Measurements from ENCODE around the gene UBE2G1.

UBE2G1 gene

DNA sequence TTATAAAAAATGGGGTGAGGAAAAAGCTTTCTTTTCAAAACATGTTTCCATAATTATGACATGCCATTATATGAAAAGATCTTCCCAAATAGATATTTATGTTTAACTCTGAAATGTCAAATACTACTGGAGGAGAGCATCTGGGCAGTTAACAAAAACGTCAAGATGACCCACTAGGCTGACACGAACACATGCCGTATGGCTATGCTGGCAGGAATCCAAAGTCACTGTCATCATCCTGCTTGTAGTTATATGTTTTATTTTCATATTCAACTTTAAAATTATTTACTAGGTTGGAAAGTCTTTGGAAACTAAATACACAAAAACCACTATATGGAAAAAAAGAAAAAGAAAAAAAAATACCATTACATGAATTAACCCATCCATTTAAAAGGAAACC, 130.0 kb downstream of the UBE2G1 start:
- DNase-seq = no peak

DNA sequence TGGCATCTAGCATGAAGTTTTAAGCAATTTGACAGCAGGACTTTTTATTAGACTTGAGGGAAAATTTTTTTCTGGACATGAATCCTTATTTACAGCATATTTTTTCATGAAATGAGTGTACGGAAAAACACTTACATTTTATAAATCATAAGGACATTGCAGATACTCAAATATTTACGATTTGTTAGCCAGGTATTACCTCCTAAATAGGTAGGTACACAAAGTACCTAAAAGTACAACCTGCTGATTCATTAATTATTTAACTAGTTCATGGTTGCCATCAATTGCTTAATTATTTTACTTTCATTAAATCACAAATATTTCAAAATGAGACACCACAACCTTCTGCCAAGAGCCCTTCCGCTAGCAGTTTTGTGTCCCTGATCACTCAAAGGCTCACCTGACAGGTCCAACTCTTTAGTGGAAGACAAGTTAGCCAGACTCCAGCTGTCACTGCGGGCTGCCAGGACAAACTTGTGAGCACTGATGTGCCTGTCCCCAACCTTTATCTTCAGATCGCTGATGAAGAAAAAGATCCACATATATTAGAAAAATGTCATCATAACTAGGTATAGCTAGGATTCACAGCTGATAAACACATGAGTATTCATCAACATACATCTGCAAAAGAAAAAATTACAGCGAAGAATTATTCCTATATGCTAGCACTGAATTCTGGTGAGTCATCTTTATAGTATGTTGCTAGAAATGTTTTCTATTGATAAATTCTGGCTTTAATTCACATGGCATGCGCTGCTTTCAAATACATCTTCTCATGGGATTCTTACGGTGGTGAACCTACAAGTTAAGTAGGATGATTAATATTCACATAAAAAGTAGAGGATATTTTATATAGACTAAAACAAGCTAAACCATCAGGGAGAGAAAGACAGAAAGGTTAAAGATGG, 130.8 kb downstream of the UBE2G1 start:
- no peak for DNase-seq

DNA sequence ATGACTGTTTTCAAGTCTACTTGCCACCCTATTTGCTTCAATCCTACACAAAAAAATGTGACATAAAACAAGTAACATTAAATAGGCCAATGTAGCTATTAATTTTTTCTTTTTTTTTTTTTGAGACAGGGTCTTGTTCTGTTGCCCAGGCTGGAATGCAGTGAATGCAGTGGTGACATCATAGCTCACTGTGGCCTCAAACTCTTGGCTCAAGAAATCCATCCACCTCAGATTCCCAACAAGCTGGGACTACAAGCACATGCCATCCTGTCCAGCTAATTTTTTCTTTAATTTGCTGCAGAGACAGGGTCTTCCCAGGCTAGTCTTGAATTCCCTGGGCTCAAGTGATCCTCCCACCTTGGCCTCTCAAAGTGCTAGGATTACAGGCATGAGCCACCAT, 132.1 kb downstream of the UBE2G1 start:
- no peak for DNase-seq

DNA sequence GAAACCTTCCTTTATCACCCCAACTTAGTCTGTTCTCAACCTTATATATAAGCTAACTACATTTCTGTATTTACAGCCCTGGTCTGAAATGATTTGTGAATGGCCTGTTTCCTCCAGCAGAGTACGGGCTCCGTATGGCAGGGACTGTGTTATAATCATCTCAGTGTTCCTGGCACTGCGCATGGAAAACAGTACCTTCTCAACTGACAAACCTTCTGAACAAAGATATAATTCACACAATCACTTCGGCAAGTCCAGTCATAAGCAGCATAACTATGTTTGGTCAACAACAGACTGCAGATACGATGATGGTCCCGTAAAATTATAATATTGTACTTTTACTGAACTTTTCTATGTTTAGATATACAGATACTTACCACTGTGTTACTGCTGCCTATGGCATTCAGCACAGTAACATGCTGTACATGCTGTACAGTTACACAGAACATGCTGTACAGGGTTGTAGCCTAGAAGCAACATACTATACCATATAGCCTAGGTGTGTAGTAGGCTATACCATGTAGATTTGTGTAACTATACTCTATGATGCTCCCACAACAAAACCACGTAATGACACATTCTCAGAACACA, 132.7 kb downstream of the UBE2G1 start:
- DNase-seq = no peak

DNA sequence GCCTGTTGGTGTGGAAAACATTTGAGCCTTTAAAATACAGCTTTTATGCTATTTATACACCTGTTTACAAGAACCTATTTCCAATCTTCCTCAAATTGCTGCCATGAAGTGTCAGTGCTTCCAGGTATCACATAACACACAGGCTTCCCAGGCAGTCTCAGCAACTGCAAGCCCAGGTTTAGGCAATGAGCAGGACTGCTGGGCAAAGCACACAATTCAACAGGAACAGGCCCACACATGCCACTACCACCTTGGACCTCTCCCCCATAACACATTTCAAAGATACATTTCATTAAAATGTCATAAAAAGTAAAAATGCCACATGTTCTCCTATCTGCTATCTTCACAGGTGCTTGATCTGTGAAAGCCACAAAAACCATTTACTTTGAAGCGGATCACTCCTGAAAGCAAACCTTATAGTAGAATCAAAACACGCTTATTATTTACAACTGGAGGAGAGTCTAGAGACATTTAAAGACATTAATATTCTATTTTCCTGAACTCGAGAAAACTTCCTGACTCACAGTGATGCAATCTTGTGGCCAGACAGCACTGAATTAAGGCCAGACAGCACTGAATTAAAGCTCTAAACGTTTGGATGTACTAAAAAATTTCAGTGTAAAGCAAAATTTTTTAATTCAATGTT, 134.2 kb downstream of the UBE2G1 start:
- DNase-seq = no peak

DNA sequence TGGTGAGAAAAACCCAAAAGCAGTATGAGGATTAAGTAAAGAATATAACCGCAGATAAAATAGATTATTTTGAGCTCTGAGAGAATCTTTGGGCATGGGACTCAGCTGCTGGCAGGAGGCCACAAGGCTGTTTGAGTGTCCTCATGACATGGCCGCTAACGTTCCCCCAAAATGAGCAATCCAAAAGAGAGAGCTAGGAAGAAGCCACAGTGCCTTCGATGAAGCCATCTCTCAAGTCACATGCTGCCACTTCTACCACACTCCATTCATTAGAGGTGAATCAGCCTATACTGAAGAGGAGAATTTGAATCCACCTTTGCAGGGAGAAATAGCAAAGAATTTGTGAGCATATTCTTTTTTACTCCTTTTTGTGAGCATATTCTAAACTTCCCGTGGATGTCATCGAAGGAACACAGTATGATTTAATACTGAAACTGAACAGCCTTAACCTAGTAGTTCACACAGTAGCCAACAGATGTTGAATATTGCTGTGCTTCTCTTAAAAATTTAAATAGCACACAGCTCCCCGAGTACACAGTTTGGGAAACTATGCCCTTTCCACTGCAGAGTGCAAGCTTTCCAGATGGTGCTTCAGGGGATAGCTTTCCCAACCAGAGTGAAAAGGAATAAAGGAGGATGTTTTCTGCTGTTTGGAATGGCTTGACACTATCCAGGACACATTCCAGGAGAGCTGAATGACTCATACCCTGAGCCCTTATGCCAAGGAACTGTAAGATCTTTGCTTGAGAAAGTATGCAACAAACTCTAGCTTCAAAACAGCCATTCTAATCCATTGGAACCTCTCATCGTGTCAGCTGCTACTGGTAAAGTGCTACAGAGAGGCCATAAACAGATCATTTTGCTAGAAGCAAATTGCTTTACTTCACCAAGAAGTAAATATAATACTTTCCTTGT, 136.6 kb downstream of the UBE2G1 start:
- no peak for DNase-seq

DNA sequence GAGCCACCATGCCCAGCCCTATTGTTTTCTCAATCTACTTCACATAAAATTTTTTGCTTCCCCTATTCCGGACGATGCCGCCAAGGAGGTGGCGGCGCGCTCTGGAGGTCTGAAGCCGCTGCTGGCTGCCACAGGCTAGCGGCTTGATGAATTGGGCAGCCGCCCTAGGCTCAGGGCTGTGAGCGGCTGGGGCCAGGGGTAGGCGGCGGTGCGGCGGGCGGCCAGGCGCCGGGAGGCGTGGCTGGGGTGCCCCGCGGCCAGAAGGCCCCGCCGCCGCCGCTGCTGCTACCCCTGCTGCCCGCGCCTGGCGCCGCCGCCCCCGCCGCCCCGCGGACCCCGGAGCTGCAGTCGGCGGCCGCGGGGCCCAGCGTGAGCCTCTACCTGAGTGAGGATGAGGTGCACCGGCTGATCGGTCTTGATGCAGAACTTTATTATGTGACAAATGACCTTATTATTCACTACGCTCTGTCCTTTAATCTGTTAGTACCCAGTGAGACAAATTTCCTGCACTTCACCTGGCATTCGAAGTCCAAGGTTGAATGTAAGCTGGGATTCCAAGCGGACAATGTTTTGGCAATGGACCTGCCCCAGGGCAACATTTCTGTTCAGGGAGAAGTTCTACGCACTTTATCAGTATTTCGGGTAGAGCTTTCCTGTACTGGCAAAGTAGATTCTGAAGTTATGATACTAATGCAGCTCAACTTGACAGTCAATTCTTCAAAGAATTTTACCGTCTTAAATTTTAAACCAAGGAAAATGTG, 144.4 kb downstream of the UBE2G1 start:
- DNase-seq = no peak

DNA sequence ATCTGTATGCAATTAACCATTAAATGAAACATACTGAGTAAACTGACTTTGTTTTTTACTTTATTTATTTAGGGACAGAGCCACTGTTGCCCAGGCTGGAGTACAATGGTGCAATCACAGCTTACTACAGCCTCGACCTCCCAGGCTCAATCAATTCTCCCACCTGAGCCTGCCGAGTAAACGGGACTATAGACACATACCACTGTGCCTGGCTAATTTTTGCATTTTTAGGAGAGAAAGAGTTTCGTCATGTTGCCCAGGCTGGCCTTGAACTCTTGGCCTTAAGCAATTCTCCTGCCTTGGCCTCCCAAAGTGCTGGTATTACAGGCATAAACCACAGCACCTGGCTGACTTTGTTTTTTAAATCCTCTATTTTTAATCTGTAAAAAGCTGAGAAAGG, 145.3 kb downstream of the UBE2G1 start:
- DNase-seq = no peak

DNA sequence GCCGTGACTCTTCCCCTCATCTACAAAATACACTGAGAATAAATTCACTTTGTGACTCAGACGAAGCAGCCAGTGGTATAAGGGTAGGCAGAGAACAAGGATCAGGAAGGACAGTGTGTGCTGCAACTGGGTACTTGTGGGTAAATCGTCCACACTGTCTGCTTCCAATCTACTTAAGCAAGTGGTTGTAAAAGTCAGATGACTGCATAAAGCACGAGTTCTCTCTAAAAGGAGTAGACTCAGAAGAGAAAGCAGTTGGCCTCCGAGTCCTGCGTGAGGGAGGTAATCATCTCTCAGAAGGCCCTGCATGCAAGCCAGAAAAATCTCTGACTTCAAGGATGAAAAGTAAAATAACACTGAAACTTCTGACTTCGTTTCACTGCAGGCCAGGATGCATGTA, 145.8 kb downstream of the UBE2G1 start:
- no peak for DNase-seq

All from activated CD4-positive, alpha-beta T cell treated with anti-CD3 and anti-CD28 coated beads, Interleukin-2, amount 50 U/mL, for 4 hours (primary cell).